Brain microvascular endothelial cell (primary cell): ENCODE results near the gene TECTB.

Source experiments
- DNase-seq: peaks from one replicate; pipeline ENCODE4 v3.0.0-alpha.2; 2020
- H3K27ac ChIP-seq: fragments of 250-450 bp; sonication (Bioruptor Pico); 2 replicates; pipeline ENCODE4 v1.5.1; 2020; ENCODE audit warnings: mild to moderate bottlenecking, moderate library complexity
- H3K27me3 ChIP-seq: fragments of 250-450 bp; sonication (Bioruptor Pico); replicated peaks from 2 replicates; pipeline ENCODE4 v1.5.1; 2020; ENCODE audit warnings: mild to moderate bottlenecking
- H3K36me3 ChIP-seq: fragments of 250-450 bp; sonication (Bioruptor Pico); replicated peaks from 2 replicates; pipeline ENCODE4 v1.5.1; 2020; ENCODE audit warnings: mild to moderate bottlenecking
- H3K4me3 ChIP-seq: 2 replicates; pipeline ENCODE4 v1.5.1; 2011; ENCODE audit warnings: low read depth, mild to moderate bottlenecking, control low read depth, low read length, moderate library complexity
- in situ Hi-C: cut with HindIII; loops from 2 replicates; pipeline ENCODE4 v1.10.0; 2017; ENCODE audit warnings: low sequenced_read_pairs, low pct_ligation_motif_present
- TF ChIP-seq, protein P1 (sequence below): IDR thresholded peaks from 2 replicates; pipeline ENCODE4 v1.5.1; 2011; ENCODE audit warnings: low read depth, mild to moderate bottlenecking, moderate library complexity, low read length, control low read depth, inconsistent platforms; ENCODE audit errors: missing control alignments

The TECTB gene

DNA sequence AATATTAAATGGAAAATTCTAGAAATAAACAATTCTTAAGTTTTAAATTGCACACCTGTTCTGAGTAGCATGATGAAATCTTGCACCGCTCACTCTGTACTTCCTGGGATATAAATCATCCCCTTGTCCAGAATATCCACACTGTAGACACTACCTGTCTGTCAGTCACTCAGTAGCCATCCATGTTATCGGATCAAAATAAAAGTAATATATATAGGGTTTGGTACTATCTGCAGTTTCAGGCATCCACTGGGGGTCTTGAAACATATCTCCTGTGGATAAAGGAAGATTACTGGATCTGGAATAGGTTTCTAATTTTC is 6.8 kb downstream of the TECTB start:
- DNase-seq: no peak
- in situ Hi-C loops: no loop called here

DNA sequence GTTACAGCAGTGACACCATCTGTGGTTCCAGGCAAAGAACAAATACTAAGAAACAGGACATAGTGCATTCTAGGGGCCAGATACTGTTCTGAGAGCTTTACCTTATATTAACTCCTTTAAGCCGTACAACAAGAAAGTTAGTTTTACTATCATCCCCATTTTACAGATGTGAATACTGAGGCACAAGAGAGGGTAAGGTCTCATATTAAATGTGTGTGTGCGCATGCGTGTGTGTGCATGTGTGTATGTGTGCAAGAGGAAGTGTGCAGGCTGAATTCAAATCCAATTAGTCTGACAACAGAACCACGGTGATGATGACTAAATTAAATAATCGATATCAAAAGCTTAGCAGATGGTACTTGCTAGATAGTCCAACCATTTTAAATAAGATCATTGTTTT is 11.0 kb downstream of the TECTB start:
- Histone ChIP-seq H3K27ac (no peak overlapping the region), H3K27me3 (no peaks in the 10 kb centered on the region), H3K36me3 (no peaks in the 10 kb centered on the region), H3K4me3 (no peak overlapping the region)
- TF ChIP-seq, protein P1, sequence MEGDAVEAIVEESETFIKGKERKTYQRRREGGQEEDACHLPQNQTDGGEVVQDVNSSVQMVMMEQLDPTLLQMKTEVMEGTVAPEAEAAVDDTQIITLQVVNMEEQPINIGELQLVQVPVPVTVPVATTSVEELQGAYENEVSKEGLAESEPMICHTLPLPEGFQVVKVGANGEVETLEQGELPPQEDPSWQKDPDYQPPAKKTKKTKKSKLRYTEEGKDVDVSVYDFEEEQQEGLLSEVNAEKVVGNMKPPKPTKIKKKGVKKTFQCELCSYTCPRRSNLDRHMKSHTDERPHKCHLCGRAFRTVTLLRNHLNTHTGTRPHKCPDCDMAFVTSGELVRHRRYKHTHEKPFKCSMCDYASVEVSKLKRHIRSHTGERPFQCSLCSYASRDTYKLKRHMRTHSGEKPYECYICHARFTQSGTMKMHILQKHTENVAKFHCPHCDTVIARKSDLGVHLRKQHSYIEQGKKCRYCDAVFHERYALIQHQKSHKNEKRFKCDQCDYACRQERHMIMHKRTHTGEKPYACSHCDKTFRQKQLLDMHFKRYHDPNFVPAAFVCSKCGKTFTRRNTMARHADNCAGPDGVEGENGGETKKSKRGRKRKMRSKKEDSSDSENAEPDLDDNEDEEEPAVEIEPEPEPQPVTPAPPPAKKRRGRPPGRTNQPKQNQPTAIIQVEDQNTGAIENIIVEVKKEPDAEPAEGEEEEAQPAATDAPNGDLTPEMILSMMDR: no peak
- DNase-seq: no peak
- in situ Hi-C loops: no loop called here

More for the DNA sequence above, 6.8 kb downstream of the TECTB start:
- no peak overlapping the region for H3K4me3 ChIP-seq
- H3K27ac ChIP-seq: no peak overlapping the region
- no peaks in the 10 kb centered on the region for H3K36me3 ChIP-seq
- TF ChIP-seq, protein P1: no peak
- no peaks in the 10 kb centered on the region for H3K27me3 ChIP-seq

DNA sequence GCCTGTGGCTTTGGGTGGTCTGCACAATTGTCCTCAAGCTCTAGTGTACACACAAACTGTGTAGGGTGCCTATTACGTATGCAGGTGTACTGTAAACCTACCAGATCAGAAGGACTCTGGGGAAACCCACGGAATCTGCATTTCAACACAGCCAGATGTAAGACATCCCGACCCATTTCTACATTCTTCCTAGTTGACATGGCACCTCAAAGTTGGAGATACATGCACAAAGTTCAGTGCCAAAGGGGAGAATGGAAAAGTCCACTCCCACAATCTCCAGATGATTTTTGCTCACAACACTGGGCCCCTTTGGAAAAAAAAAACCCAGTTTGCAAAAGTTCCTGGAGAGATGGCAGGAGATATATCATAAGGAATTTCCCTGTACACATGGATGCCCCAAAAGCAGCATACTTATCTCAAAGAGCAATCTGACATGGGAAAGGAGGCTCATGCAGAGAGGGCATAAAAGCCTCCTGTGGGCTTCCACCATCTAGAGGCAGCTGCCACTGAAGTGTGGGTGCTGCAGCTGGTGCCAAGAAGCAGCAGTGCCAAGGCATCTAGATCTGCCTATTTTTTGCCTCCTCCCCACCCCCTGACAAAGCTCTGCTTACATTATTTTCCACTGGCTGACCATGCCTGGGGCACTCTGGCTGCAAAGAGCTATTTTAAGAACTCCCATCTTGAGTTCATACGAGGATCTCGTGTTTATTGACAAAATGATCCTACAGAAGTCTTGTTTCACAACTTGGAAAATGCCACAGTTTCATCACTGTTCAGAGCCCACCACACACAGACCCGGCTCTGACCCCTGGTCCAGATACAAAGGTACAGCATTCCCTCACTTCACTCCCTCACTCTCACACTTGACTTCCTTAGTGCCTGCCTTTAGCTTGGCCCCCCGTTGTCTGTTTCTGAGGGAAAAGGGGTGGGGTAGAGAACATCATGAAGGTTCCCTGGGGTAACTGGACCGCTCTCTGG is 12.9 kb downstream of the TECTB start:
- TF ChIP-seq, protein P1: no peak
- H3K36me3 ChIP-seq: no peaks in the 10 kb centered on the region
- no peak overlapping the region for H3K27ac ChIP-seq
- DNase-seq: no peak
- in situ Hi-C loops: no loop called here
- H3K4me3 ChIP-seq: no peak overlapping the region
- H3K27me3 ChIP-seq: no peaks in the 10 kb centered on the region

DNA sequence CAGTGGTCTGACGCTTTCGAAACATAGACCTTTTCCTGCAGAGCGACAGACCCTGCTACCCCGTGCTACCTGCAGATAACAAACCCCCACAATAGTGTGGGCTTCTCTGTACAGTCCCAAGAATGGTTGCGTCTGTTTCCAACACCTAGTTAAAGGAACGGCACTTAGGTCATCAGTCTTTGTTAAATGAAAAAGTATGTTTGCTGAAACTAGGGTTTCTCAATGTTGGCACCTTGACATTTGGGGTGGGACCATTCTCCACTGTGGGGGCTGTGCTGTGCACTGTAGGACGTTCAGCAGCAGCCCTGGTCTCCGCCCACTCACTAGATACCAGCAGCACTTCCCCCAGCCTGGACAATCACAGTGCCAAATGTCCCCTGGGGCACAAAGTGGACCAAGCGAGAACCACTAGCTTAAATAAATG is 13.7 kb downstream of the TECTB start:
- no peak for DNase-seq
- Histone ChIP-seq H3K27ac (no peak overlapping the region), H3K36me3 (no peaks in the 10 kb centered on the region), H3K4me3 (no peak overlapping the region), H3K27me3 (no peaks in the 10 kb centered on the region)
- TF ChIP-seq, protein P1: no peak
- in situ Hi-C loops: no loop called here

DNA sequence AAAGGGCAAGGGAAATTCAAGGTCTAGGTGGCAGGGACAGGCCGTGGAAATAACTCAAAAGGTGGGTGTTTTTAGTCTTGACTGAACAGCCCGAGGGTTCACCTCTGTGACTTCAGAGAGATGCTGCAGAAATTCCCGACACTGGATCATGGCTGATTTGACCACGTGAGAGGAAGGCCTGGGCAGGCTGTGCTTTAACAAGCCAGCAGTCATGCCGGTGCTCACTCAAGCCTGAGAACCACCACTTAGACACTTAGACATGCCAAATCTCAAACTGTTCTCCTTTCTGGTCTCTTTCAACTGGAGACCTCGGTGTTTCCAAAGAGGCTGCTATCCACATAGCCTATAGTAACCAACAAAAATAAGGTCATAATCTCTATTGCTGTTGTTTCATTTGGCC is 15.4 kb downstream of the TECTB start:
- in situ Hi-C loops: no loop called here
- no peak for DNase-seq
- TF ChIP-seq, protein P1: no peak

More for the DNA sequence above, 15.4 kb downstream of the TECTB start:
- Histone ChIP-seq H3K4me3 (no peak overlapping the region), H3K27me3 (no peaks in the 10 kb centered on the region), H3K27ac (no peak overlapping the region), H3K36me3 (no peaks in the 10 kb centered on the region)
